ENCODE data around the gene CNKSR3. TPM values are rescaled to one million over a fixed set of nuclear protein-coding genes. Genes with fewer than 3 reads are reported as not detected.
"Not testable (repeated sequence)": the region's sequence is repeated elsewhere in the genome, so short reads cannot be mapped to it uniquely, and the experiment has no call there.

Gene CNKSR3
- total RNA-seq, 2 donors from 2014 or later, result 9.3 to 13.2 TPM

DNA sequence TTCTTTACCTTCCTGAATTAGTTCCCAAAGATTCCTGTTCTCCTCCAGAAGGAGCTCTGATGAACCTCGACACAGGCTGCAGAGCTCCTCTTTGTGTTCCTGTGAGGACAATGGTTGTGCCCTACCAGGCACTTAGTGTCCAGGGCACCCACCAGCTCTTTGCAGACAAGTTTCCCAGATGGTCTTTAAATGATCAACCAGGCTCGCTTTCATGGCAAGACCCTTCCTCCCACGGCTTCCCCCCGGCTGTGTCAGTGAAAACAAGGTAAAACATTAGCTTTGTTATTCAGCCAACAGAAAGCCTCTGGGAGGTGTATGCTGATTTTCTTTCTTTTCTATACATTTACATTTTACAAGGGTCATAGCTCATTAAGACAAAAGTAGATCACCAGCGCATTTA lies 32.3 kb upstream of the CNKSR3 start:
- H3K27ac ChIP-seq, result no peak overlapping the region
- no peak overlapping the region for H3K4me3 ChIP-seq
- peaks cover 15% of the 10 kb centered on the region for H3K4me1 ChIP-seq
- H3K36me3 ChIP-seq (replicated peaks in 1 of 2; ENCODE audit: insufficient read depth in 1 of 2, low read depth in 2 of 2), result no peaks in the 10 kb centered on the region
- ATAC-seq (no peak), DNase-seq (no peak)
- intact Hi-C loops (cut with DNase I), result no loop called here
- H3K27me3 ChIP-seq, result no peaks in the 10 kb centered on the region
- TF ChIP-seq, protein P1, sequence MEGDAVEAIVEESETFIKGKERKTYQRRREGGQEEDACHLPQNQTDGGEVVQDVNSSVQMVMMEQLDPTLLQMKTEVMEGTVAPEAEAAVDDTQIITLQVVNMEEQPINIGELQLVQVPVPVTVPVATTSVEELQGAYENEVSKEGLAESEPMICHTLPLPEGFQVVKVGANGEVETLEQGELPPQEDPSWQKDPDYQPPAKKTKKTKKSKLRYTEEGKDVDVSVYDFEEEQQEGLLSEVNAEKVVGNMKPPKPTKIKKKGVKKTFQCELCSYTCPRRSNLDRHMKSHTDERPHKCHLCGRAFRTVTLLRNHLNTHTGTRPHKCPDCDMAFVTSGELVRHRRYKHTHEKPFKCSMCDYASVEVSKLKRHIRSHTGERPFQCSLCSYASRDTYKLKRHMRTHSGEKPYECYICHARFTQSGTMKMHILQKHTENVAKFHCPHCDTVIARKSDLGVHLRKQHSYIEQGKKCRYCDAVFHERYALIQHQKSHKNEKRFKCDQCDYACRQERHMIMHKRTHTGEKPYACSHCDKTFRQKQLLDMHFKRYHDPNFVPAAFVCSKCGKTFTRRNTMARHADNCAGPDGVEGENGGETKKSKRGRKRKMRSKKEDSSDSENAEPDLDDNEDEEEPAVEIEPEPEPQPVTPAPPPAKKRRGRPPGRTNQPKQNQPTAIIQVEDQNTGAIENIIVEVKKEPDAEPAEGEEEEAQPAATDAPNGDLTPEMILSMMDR (IDR thresholded peaks at IDR 0.05), result no peak
- TF ChIP-seq POLR2A (IDR thresholded peaks at IDR 0.05), result no peak
- 87 to 93% methylated on average over 5 of the region's 5 CpGs for WGBS, 2 donors
- no peaks in the 10 kb centered on the region for H3K9me3 ChIP-seq

DNA sequence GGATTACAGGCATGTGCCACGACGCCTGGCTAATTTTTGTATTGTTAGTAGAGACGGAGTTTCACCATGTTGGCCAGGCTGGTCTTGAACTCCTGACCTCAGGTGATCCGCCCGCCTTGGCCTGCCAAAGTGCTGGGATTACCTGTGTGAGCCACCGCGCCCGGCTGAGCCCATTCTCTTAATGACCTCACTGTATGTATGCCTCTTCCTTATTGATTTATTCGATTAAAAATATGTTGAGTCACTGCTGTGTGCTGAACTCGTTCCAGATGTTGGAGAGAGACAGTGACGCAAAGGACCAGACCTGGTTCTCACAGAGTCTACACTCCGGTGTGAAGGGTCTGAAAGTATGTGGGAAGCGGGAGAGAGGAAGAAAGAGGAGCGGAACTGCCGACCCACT lies 31.4 kb upstream of the CNKSR3 start:
- H3K27me3 ChIP-seq; intact Hi-C loops (cut with DNase I); H3K4me3 ChIP-seq; H3K36me3 ChIP-seq (replicated peaks in 1 of 2; ENCODE audit: insufficient read depth in 1 of 2, low read depth in 2 of 2); H3K9me3 ChIP-seq; H3K27ac ChIP-seq; DNase-seq; ATAC-seq: not testable (repeated sequence)
- 91 to 93% methylated on average over 15 of the region's 15 CpGs for WGBS, 2 donors
- peaks cover 17% of the 10 kb centered on the region for H3K4me1 ChIP-seq

DNA sequence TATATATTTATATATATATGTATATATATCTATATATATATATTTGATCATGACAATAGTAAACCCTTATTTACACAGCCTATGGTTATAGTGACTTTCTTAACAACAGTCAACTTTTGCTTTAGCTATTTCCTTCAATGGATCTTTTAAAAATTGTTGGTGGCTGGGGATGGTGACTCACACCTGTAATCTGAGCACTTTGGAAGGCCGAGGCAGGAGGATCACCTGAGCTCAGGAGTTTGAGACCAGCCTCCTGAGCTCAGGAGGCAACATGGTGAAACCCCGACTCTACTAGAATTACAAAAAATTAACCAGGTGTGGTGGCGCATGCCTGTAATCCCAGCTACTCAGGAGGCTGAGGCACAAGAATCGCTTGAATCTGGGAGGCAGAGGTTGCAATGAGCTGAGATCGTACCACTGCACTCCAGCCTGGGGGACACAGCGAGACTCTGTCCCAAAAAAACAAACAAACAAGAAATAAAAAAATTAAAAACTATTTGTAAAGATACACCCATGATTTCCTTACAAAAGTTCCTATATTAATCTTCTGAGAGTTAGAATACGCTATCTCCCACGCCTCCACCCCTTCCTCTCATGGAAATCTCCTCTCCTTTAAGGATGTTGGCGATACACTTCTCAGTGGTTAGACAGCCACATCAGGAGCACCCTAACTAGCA lies 29.2 kb upstream of the CNKSR3 start:
- Histone ChIP-seq H3K27ac (no peak overlapping the region), H3K4me1 (peaks cover 17% of the 10 kb centered on the region), H3K4me3 (no peak overlapping the region), H3K27me3 (no peaks in the 10 kb centered on the region), H3K36me3 (replicated peaks in 1 of 2; ENCODE audit: insufficient read depth in 1 of 2, low read depth in 2 of 2) (no peaks in the 10 kb centered on the region), H3K9me3 (no peaks in the 10 kb centered on the region)
- WGBS, 2 donors, result 95 to 99% methylated on average over 9 of the region's 9 CpGs
- no peak for ATAC-seq
- intact Hi-C loops (cut with DNase I), result no loop called here
- DNase-seq, result no peak
- TF ChIP-seq, protein P1 (IDR thresholded peaks at IDR 0.05), result no peak
- no peak for TF ChIP-seq POLR2A (IDR thresholded peaks at IDR 0.05)

GRCh38 chr6:154538640-154539191 lies 28.2 kb upstream of the CNKSR3 start:
- H3K27ac ChIP-seq, result peak overlapping the region in 3 of 4 donors; percentile 35 to 59 (median 42)
- TF ChIP-seq, protein P1 (IDR thresholded peaks at IDR 0.05), result no peak
- TF ChIP-seq POLR2A (IDR thresholded peaks at IDR 0.05), result no peak

DNA sequence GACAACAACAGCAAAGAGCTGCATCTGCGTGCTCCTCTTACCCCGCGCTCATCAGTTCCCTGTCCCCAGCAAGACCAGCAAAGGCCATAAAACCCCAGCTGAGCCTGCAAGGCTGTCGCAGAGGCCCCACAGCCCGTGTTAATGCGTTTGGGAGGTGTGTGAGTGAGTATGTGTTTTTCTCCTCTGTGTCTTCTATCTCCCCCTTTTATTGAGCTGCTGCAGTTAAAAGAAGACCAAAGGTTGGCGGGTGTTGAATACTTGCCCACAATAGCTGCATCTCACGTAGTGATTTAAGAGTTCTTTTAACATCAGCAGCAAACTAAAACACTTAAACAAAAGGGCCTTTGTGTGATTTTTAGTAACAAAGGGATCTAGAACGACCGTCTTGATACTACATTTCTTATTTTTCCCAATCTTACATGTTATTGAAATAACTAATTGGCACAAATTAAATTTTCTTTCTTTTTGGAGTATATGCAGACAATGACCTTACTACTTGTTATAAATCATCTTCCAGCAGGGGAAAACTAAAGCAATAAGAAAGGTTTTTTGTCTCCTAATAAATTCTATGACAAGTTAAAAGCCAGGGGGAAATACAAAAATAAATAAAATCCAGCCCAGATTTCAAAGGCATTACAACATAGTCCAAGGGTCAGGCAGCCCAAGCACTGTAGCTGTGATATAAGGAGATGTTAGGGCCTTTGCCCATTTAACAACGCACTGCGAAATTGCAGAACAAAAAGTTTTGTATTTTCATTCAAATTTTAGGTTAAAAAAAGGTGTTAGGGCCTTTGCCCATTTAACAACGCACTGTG lies 27.2 kb upstream of the CNKSR3 start:
- intact Hi-C loops (cut with DNase I), result no loop called here
- Histone ChIP-seq H3K36me3 (replicated peaks in 1 of 2; ENCODE audit: insufficient read depth in 1 of 2, low read depth in 2 of 2) (no peaks in the 10 kb centered on the region), H3K27me3 (no peaks in the 10 kb centered on the region), H3K27ac (peak overlapping the region in 3 of 4 donors; percentile 35 to 59 (median 42)), H3K4me1 (peaks cover 17% of the 10 kb centered on the region), H3K9me3 (no peaks in the 10 kb centered on the region), H3K4me3 (no peak overlapping the region)
- WGBS, 2 donors, result 64 to 67% methylated on average over 13 of the region's 13 CpGs
- DNase-seq (peak in 2 of 4 donors; percentile 42 to 56), ATAC-seq (peak; percentile 91)
- TF ChIP-seq, protein P1 (IDR thresholded peaks at IDR 0.05), result peak in 2 of 7 experiments; percentile 2 to 9
- no peak for TF ChIP-seq POLR2A (IDR thresholded peaks at IDR 0.05)

More at GRCh38 chr6:154538640-154539191, 28.2 kb upstream of the CNKSR3 start:
- 54 to 56% methylated on average over 3 of the region's 3 CpGs for WGBS, 2 donors
- Histone ChIP-seq H3K9me3 (no peaks in the 10 kb centered on the region), H3K4me1 (peaks cover 17% of the 10 kb centered on the region), H3K27me3 (no peaks in the 10 kb centered on the region), H3K4me3 (no peak overlapping the region), H3K36me3 (replicated peaks in 1 of 2; ENCODE audit: insufficient read depth in 1 of 2, low read depth in 2 of 2) (no peaks in the 10 kb centered on the region)
- ATAC-seq (peak; percentile 45), DNase-seq (no peak)
- intact Hi-C loops (cut with DNase I), result no loop called here

Data from body of pancreas (tissue), 4 donors.